IPS DF 19.7 (cell line): ENCODE results near the gene HYOU1.
"Not testable (repeated sequence)": the region's sequence is repeated elsewhere in the genome, so short reads cannot be mapped to it uniquely, and the experiment has no call there.

Experiments
- DNase-seq: peaks from one replicate; pipeline ENCODE4 v3.0.0-alpha.2; 2013; ENCODE audit warnings: low read depth, low spot score

HYOU1 gene, protein sequence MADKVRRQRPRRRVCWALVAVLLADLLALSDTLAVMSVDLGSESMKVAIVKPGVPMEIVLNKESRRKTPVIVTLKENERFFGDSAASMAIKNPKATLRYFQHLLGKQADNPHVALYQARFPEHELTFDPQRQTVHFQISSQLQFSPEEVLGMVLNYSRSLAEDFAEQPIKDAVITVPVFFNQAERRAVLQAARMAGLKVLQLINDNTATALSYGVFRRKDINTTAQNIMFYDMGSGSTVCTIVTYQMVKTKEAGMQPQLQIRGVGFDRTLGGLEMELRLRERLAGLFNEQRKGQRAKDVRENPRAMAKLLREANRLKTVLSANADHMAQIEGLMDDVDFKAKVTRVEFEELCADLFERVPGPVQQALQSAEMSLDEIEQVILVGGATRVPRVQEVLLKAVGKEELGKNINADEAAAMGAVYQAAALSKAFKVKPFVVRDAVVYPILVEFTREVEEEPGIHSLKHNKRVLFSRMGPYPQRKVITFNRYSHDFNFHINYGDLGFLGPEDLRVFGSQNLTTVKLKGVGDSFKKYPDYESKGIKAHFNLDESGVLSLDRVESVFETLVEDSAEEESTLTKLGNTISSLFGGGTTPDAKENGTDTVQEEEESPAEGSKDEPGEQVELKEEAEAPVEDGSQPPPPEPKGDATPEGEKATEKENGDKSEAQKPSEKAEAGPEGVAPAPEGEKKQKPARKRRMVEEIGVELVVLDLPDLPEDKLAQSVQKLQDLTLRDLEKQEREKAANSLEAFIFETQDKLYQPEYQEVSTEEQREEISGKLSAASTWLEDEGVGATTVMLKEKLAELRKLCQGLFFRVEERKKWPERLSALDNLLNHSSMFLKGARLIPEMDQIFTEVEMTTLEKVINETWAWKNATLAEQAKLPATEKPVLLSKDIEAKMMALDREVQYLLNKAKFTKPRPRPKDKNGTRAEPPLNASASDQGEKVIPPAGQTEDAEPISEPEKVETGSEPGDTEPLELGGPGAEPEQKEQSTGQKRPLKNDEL

DNA sequence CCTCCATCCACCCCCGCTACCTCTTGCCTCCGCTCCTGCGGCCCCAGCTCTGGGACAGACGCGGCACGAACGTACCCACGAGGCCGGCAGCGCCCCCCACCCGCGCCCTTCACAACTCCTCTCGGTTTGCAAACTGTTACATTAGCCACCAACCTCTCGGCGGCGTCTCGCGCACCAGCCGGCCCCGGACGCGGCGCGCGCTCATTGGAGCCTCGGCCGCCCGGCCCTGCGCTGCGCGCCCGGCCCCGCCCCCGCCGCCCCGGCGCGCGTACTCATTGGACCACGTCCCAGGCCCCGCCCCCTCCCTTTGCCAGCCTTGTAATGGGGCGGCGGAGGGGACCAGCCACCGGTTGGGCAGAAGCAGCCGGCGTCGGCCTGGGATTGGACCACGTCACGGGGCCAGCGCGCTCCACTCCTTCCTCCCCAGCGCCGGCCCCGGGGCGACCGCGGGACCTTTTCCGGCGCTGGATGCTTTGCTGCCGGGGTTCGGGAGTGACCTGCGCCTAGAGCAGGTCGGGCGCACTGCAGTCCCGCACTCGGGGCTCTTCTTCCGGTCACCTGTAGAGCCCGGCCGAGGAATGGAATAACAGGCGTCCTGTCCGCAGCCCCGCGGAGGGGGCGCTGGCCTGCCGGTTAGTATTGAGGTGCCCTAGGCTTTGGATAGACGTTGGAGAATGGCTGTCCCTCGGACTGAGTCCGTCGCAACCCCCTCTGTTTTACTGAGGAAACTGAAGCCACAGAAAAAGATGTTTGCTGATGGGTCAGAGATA lies at the start of gene HYOU1:
HYOU1 (minus strand) TSS at position 206 of the 770 bp plus-strand sequence. CDS start 1,045 bp downstream, outside the sequence.
- DNase-seq, result peak; percentile 87

DNA sequence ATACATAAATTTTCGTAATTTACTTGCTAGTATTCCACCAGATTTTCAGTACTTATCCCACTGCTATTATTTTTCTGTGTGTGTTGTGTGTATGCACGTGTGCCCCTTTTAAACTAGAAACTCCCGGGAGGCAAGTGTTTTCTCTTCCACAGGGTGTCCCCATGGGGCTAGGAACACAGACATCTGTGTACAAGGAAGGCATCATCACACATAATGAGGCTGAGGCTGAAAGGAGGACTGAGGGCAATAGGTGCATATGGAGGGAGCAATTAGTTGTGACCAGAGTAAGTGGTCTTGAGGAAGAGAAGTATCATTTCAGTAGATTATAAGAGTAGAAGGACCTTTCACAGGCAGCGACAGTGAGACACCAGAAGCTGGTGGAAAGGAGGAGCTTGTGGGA lies 46.8 kb upstream of the HYOU1 start:
- no peak for DNase-seq

DNA sequence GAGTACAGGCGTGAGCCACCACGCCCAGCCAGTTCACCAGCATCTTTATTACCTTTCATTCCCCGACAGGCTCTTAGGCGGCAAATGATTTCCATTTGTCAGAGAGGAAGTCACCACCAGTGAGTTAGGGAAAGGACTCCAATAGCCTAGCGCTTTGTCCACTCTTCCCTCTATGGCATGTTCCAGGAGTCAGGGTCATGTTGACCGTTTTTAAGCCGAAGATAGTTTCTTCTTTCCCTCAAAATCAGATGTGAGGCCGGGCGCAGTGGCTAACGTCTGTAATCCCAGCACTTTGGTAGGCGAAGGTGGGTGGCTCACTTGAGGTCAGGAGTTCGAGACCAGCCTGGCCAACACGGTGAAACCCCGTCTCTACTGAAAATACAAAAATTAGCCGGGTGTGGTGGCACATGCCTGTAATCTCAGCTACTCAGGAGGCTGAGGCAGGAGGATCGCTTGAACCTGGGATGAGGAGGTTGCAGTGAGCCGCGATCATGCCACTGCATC lies 46.2 kb upstream of the HYOU1 start:
- DNase-seq, result not testable (repeated sequence)

DNA sequence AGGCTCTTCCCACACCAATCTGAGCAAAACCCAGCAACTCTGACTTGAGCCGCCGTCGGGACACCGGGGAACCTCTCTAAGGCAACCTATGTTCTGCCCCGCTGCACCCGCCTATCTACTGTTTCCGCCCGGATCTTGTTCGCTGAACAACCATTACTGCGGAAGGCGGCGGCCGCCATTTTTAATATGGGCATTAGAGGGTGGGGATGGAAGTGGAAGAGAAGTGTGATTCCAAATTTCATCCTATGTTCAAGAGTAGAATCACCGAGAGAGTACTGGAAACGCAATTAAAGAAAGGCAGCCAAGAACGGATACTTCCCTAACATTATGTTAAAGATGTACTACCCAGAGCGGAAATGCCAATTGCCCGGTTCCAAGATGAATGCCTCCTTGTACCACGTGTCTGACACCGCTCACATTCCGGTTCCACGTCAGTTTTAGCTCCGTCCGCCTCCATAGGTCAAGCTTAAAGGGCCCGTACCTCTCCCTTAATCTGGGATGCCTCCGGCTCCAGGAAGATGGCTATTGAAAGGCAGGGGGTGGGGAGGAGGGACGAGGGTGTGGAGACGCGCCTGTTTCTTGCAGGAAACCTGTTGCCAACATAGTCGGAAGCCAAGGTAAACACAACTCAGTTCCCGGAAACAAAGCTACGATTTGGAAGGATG lies 44.9 kb upstream of the HYOU1 start, which contains the start of gene DPAGT1:
DPAGT1 (minus strand) TSS at position 95 of the 665 bp plus-strand sequence. CDS start 198 bp downstream, outside the sequence.
- peak; percentile 97 for DNase-seq

DNA sequence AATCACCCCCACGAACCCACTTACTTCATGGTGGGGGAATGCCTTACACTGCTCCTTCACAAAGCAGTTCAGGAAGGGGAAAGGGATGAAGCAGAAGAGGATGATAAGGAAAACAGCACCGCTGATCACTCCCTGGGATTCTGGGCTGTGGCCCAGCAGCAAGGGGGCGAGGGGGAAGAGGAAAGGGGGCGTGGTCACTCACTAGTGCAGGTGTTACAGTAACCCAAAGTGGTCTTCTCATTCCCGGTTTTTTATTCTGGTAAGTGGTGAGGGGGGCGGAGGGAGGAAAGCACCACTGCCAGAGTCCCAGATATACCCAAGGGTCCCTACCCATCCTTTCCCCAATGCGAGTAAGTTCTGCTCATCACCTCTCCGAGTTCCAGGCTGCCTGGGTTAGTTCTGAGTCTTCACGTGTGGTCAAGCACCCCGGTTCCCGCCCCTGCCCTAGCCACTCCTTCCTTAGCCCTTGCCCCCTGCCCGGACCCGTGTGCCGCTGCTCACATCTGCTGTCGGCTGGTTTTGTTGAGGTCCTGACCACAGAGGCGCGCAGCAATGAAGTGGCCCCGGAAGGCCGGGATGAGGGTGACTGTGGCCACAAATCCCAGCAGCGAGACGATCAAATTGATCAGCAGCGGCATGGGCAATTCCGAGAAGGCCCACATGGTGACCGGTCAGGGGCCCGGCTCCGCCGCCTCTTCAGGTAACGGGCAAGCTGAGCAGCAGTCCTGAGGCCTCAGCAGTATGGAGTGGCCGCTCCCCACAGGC lies 44.2 kb upstream of the HYOU1 start:
- DNase-seq, result no peak

DNA sequence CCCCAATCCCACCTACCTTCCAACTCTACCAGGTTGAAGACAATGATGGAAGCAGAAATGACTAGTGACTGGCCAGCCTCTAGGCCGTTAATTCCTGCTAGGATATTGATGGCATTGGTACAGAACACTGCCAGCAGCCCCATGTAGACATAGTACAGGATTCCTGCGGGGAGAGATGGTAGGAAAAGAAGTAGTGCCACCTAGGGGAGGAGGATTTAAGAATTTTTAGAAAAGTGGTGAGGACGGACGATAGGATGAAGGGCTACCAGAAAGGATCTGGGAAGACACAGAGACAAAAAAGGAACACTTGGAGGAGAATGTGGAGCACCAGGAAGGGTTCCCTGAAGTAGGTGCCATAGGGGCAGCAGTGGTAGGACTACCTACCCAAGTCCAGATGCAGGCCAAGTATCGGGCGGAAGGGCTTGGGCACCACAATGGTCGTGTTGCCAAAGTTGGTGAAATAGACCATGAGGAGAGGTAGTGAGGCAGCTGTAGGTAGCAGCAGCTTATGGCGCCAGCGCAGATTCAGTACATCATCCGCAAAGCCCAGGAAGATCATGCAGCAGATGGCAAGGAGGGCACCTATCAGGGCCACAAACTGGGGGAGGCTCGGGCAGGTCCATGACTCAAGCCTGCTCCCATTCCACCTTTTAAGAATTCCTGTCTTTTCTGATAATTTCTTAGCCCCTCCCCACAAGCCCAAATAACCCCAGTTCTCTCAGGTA lies 43.4 kb upstream of the HYOU1 start:
- DNase-seq, result no peak

DNA sequence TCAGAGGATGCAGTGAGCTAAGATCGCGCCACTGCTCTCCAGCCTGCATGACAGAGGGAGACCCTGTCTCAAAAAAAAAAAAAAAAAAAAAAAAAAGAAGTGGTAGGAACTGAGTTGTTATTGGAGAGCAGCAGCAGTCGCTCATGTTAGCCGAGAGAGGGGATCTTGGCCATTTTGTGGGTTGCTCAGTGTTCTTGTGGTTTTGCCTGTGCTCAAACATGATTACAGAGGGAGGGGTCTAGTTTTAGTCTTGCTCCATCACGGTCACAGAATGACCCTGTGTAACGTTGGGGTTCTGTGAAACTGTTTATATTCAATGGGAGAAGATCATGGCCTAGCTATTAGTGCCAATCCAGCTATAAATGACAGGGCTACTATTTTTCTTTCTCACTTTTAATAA lies 42.7 kb upstream of the HYOU1 start:
- no peak for DNase-seq

DNA sequence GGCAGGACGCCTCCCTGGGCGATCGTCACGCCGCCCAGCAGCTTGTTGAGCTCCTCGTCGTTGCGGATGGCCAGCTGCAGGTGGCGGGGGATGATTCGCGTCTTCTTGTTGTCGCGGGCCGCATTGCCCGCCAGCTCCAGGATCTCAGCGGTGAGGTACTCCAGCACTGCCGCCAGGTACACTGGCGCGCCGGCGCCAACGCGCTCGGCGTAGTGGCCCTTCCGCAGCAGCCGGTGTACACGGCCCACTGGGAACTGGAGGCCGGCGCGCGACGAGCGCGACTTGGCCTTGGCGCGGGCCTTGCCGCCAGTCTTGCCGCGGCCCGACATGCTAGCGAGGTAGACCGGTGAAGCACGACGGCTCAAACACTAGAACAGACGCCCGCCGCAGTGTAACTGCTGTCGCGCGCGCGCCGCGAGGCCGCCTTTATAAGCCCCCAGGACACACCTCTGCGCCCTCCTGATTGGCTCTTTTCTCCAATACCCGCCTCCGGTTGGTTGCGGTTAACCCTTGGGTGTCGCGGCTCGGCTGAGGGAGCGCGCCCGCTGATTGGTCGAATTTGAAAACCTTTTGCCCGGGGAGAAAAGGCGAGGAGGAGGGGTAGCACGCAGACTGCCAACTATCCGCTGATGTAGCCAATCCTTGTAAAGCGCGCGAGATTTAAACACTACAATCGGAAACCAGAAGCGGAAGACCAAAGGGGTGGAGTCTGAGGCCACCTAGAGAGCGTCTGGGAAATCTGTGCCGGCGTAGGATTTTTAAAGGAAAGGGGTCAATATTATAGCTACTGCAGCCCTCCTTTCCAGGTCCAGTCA lies 38.3 kb upstream of the HYOU1 start:
- DNase-seq, result peak; percentile 99

DNA sequence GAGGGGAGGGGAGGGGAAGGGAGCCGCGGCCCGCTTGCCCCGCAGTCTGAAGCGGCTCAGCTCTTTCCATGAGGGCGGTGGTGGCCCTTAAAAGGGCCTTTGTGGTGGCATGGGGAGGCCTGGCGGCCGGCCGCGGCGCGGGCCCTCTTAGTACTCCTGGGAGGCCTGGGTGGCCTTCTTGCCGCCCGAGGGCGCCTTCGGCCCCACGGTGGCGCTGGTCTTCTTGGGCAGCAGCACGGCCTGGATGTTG lies 37.7 kb upstream of the HYOU1 start:
- DNase-seq, result no peak

DNA sequence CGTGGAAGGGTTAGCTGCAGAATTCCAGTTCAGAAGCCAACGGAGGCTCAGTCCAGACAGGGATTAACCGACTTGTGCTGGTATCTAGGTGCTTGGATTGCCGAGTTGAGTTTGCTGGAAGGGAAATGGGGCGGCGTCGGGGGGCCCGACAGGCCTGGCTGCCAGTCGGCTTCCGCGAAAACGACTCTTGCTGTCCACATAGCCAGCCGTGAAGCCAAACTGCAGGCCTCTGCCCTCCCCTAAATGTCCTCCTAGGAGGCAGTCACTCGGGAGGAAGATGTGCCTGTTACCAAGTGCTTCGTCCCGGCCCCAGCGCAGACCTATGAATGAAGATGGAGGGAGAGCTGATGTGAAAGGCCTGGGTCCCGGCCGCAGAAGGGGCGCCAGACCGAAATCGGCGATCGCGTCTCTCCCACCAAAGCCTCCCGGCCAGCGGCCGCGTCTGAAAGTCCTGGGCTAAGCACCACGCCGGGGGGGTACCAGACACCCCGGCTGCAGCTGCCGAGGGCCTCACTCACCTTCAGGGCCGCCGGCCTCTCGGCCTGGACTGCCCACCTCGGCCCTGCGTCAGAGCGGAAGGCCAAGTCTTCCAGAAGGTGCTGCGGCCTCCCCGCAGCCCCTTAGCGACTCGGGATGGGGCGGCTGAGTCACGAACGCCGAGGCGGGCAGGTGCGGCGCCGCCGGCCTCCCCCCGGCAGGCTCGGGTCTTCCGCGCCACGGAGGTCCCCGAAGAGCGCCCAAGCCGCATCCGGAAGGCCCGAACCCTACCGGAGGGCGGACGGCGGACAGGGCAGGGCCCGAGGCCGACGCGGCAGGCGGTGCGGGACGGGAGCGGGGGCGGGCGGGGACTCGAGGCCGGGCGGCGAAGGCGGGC lies 37.2 kb upstream of the HYOU1 start:
- DNase-seq, result no peak

DNA sequence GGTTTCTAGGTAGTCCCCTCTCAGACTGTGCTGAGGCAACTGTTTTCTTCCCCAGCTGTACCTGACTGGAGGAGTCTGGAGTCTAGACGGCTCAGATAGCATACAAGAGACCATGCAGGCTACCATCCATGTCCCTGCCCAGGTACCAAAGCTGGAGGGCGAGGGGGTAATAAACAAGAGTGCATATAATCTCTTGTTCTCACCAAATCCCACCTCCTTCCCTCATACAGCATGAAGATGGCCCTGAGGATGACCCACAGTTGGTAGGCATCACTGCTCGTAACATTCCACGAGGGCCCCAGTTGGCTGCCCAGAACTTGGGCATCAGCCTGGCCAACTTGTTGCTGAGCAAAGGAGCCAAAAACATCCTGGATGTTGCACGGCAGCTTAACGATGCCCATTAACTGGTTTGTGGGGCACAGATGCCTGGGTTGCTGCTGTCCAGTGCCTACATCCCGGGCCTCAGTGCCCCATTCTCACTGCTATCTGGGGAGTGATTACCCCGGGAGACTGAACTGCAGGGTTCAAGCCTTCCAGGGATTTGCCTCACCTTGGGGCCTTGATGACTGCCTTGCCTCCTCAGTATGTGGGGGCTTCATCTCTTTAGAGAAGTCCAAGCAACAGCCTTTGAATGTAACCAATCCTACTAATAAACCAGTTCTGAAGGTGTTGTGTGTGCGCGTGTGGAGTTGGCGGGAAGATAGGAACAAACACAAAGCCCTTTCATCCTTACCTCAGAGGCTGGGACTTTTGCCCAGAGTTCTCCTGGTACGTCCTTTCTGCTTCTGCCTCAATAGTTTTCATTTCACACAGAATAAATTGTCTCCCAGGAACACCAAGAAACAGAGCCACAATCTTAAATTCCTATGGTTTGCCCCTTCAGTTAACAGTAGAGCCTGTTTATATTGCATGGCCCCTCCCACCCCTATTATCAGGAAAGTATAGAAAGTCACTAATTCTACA lies 36.2 kb upstream of the HYOU1 start:
- DNase-seq, result no peak

DNA sequence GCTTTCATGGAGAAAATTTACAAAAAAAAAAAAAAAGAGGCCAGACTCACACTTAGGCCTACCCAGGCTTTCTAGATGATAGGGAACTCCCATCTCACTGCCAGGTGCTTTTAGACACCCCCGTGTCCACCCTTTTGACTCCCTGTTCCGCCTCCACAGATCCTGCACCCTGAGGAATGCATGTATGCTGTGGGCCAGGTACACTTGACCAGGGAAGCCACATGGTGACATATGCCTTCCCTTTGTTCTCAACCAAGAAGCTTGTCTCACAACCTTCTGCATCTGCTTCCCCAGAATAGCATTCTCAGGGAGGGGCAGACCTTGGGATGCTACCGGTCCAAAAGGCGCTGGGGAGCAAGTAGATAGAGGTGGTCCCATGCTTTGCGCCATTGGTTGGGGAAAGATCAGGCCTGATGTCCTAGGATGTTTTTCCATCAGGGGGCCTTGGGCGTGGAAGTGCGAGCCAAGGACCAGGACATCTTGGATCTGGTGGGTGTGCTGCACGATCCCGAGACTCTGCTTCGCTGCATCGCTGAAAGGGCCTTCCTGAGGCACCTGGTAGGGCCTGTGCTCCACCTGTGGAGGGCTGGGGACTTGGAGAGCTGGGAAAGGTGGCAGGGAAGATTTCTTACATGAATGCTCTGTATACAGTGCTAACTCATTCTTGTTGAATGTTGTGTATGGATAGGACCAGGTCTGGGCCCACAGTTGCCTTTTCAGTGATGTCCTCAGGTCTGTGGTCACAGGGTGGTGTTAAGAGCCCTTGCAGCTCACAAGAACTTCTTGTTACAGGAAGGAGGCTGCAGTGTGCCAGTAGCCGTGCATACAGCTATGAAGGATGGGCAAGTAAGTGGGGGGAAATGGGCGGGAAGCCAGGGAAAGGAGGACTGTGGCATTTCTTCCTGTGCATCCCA lies 35.2 kb upstream of the HYOU1 start:
- DNase-seq, result no peak

DNA sequence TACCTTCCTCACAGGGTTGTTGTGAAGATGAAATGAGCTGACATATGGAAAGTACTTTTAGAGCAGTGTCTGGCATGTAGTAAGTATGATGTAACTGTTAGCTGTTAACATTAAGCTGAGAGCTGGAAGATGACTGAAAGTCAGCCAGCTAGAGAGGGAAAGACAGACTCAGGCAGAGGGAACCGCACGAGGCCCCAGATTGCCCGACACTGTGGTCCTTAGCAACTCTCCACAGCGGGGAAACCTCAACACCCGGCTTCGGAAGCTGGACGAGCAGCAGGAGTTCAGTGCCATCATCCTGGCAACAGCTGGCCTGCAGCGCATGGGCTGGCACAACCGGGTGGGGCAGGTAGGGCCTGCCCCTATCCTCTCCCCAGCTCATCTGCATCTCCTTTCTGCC lies 34.2 kb upstream of the HYOU1 start:
- no peak for DNase-seq

DNA sequence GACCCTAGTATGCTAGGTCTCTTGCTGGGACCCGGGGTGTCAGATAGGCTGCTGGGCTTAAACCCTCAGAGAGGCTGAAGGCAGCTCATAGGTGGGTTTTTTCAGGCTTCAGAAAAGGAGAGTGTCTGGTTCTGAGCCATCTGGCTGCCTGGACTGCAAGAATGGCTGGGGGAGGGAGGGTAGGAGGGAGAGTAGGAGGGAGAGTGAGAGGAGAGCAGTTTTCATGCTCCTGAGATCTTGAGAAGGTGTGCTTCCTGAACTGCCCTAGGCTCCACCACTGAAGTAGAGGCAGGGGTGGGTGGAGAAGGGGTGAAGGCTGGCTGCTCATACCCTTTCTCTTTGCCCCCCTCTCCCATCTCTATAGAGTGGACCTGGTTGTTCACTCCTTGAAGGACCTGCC lies 32.3 kb upstream of the HYOU1 start:
- DNase-seq, result no peak

DNA sequence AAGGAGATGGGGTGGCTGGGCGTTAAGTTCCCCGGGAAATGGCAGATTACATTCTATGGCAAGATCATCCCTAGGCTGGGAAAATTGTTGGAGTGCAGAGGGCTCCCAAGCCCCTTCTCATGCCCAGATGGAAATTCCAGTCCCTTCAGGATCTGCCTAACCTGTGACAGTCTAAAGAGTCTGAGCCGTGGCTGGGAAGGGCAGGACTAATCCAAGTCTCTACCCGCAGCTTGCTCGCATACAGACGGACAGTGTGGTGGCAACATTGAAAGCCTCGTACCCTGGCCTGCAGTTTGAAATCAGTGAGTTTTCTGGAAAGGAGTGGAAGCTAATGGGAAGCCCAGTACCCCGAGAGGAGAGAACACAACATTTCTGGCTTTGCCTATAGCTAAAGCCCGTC lies 31.4 kb upstream of the HYOU1 start:
- DNase-seq, result no peak
